Measurements from ENCODE around the gene AGAP1. TPM values are rescaled to one million over a fixed set of nuclear protein-coding genes. Genes with fewer than 3 reads are reported as not detected.

Gene AGAP1
- total RNA-seq, 2 experiments from 2014 or later, result not detected

DNA sequence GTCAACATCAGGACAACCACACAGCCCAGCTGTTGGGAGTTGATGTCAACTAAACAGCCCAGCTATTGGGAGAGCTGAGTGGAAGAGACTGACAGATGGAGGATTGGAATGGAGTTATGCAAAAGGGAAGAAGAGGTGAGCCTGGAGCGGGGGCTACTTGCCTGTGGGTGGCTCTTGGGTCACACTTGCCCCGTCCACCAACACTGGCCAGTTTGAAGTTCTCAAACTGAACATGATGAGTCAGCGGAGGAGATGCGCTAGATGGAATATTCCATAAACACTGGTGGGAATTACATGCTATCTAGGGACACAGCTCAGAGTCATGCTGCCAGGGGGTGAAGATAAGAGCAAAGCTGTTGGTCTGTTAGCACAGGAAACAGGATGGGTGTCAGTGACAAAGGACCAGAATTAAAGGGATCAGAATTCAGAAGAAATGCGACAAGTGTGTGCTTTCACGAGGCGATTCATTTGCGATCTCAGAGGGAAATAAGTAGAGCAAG is 33.2 kb upstream of the AGAP1 start:
- no peaks in the 10 kb centered on the region for H4K20me1 ChIP-seq (ENCODE audit: insufficient read depth, low read length)
- H3K4me1 ChIP-seq (ENCODE audit: insufficient read depth, low read length, poor library complexity, severe bottlenecking), result no peaks in the 10 kb centered on the region
- H3K9me2 ChIP-seq (ENCODE audit: insufficient read depth, low read length), result no peaks in the 10 kb centered on the region
- TF ChIP-seq CTCF (conservative IDR thresholded peaks at IDR 0.05; ENCODE audit: low read length), result no peak
- TF ChIP-seq EZH2phosphoT487 (IDR thresholded peaks at IDR 0.05; ENCODE audit: borderline replicate concordance, low read depth, low read length), result no peak
- no peaks in the 10 kb centered on the region for H3K36me3 ChIP-seq (ENCODE audit: insufficient read depth, low read length)
- intact Hi-C loops (cut with micrococcal nuclease; ENCODE audit: unreplicated experiment), result no loop called here
- no peak for DNase-seq (ENCODE audit: low spot score)
- H3K4me3 ChIP-seq (ENCODE audit: low read depth, low read length, poor library complexity, severe bottlenecking), result no peak overlapping the region
- ChIA-PET CTCF (ENCODE audit: unreplicated experiment) (no interaction called here), POLR2A (no interaction called here)
- no peaks in the 10 kb centered on the region for H3K9me3 ChIP-seq (ENCODE audit: low read length)
- no peak overlapping the region for H2AFZ ChIP-seq (ENCODE audit: low read length)
- H3K79me2 ChIP-seq (ENCODE audit: insufficient read depth, low read depth, low read length), result no peaks in the 10 kb centered on the region
- no peak overlapping the region for H3K4me2 ChIP-seq (ENCODE audit: low read length)
- H3K27ac ChIP-seq (ENCODE audit: low read depth, low read length, poor library complexity, severe bottlenecking), result no peak overlapping the region
- BruUV-seq (replicated peaks), result no TSS peak

DNA sequence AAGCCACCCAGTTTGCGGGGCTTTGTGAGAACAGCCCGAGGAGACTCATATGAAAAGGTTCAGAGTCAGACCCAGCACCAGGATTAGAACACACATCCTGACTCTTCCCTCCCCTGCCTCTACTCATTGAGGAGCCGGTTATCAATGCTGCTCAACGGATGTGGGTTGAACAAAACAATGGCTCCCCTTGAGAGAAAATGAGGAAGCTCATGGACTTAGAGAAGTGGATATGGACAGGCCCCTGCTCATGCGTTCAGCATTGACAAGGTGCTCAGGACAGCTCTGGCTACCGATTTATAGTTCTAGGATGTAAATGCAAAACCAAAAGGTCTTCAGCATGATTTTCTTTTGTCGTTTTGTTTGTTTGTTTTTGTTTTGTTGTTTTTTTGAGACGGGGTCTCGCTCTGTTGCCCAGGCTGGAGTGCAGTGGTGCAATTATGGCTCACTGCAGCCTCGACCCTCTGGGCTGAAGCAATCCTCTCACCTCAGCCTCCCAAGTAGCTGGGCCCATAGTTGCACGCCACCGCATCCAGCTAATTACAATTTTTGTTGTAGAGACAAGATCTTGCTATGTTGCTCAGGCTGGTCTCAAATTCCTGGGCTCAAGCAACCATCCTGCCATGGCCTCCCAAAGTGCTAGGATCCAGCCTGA is 32.0 kb upstream of the AGAP1 start:
- Histone ChIP-seq H4K20me1 (ENCODE audit: insufficient read depth, low read length) (no peaks in the 10 kb centered on the region), H3K4me2 (ENCODE audit: low read length) (no peak overlapping the region), H3K79me2 (ENCODE audit: insufficient read depth, low read depth, low read length) (no peaks in the 10 kb centered on the region), H2AFZ (ENCODE audit: low read length) (no peak overlapping the region), H3K9me2 (ENCODE audit: insufficient read depth, low read length) (no peaks in the 10 kb centered on the region), H3K4me3 (ENCODE audit: low read depth, low read length, poor library complexity, severe bottlenecking) (no peak overlapping the region), H3K9me3 (ENCODE audit: low read length) (no peaks in the 10 kb centered on the region), H3K27ac (ENCODE audit: low read depth, low read length, poor library complexity, severe bottlenecking) (no peak overlapping the region), H3K4me1 (ENCODE audit: insufficient read depth, low read length, poor library complexity, severe bottlenecking) (no peaks in the 10 kb centered on the region), H3K36me3 (ENCODE audit: insufficient read depth, low read length) (no peaks in the 10 kb centered on the region)
- no TSS peak for BruUV-seq (replicated peaks)
- POLR2A ChIA-PET, result no interaction called here
- no peak for TF ChIP-seq EZH2phosphoT487 (IDR thresholded peaks at IDR 0.05; ENCODE audit: borderline replicate concordance, low read depth, low read length)
- no peak for TF ChIP-seq CTCF (conservative IDR thresholded peaks at IDR 0.05; ENCODE audit: low read length)
- CTCF ChIA-PET (ENCODE audit: unreplicated experiment), result no interaction called here
- intact Hi-C loops (cut with micrococcal nuclease; ENCODE audit: unreplicated experiment), result no loop called here
- DNase-seq (ENCODE audit: low spot score), result no peak

GRCh38 chr2:235462415-235462790 is 31.4 kb upstream of the AGAP1 start:
- CTCF ChIA-PET (ENCODE audit: unreplicated experiment), result no interaction called here
- BruUV-seq (replicated peaks), result no TSS peak

More at GRCh38 chr2:235462415-235462790, 31.4 kb upstream of the AGAP1 start:
- H3K9me3 ChIP-seq (ENCODE audit: low read length), result no peaks in the 10 kb centered on the region
- H2AFZ ChIP-seq (ENCODE audit: low read length), result no peak overlapping the region
- no peak for TF ChIP-seq EZH2phosphoT487 (IDR thresholded peaks at IDR 0.05; ENCODE audit: borderline replicate concordance, low read depth, low read length)
- no peak for TF ChIP-seq CTCF (conservative IDR thresholded peaks at IDR 0.05; ENCODE audit: low read length)
- intact Hi-C loops (cut with micrococcal nuclease; ENCODE audit: unreplicated experiment), result no loop called here
- H3K36me3 ChIP-seq (ENCODE audit: insufficient read depth, low read length), result no peaks in the 10 kb centered on the region
- H3K9me2 ChIP-seq (ENCODE audit: insufficient read depth, low read length), result no peaks in the 10 kb centered on the region
- H3K4me3 ChIP-seq (ENCODE audit: low read depth, low read length, poor library complexity, severe bottlenecking), result no peak overlapping the region
- DNase-seq (ENCODE audit: low spot score), result no peak
- no peaks in the 10 kb centered on the region for H3K79me2 ChIP-seq (ENCODE audit: insufficient read depth, low read depth, low read length)
- no peak overlapping the region for H3K27ac ChIP-seq (ENCODE audit: low read depth, low read length, poor library complexity, severe bottlenecking)
- POLR2A ChIA-PET, result no interaction called here
- no peak overlapping the region for H3K4me2 ChIP-seq (ENCODE audit: low read length)
- no peaks in the 10 kb centered on the region for H4K20me1 ChIP-seq (ENCODE audit: insufficient read depth, low read length)
- H3K4me1 ChIP-seq (ENCODE audit: insufficient read depth, low read length, poor library complexity, severe bottlenecking), result no peaks in the 10 kb centered on the region

All from OCI-LY7 (cell line).